ENCODE measurements around the gene PHF21A.

The PHF21A gene

DNA sequence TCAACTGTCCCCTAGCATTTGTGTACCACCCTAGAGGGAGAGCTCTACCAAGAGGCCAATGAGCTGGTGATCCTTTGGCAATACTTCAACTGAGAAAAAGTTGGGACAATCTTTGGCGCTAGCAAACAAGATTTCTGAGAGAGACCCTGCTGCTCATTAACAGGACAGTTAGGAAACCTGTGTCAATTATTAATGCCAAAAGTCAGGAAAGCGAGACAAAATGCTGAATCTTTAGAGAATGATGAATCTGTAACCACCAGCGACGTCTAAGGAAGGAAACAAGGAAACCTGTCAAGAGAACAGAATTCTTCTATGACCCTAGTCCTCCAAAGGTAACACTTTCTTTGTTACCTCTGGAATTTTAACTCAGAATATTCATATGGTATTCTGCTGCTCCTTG is 178.9 kb downstream of the PHF21A start:
- Histone ChIP-seq H3K4me3 (no peak overlapping the region), H3K27ac (peak overlapping the region; percentile 57; the same call in 1 of the 2 replicates), H3K36me3 (ENCODE audit: insufficient read depth, low read length) (peaks cover 24% of the 10 kb centered on the region; the same call in 1 of the 2 replicates), H3K9ac (ENCODE audit: insufficient read length) (no peak overlapping the region), H3K9me3 (ENCODE audit: low read depth, low read length) (no peaks in the 10 kb centered on the region)
- no peak for TF ChIP-seq FOXP2 (optimal IDR thresholded peaks at IDR 0.05; ENCODE audit: control extremely low read depth, extremely low read length, insufficient read depth)
- no peak for TF ChIP-seq POLR2AphosphoS5 (IDR thresholded peaks at IDR 0.05; ENCODE audit: borderline replicate concordance, low read depth, low read length)
- no peak for DNase-seq (ENCODE audit: low read depth, low spot score)

DNA sequence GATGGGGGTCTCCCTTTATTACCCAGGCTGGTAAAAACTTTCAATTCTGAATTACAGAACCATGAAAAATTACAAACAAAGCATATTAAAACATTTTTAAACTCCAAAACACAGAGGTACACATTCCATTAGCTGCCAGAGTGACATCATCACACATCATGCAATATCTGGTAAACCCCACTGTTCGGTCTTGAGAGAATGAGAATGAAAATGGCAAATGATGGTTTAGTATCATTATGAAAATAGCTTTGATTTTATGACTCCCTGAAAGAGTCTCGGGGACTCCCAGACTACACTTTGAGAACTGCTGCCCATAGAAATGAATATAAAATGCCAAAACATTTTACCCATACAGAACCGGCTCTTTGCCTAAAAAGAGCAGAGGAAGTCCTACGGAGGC is 180.0 kb downstream of the PHF21A start:
- H3K36me3 ChIP-seq (ENCODE audit: insufficient read depth, low read length) = peaks cover 17% of the 10 kb centered on the region
- TF ChIP-seq POLR2AphosphoS5 (IDR thresholded peaks at IDR 0.05; ENCODE audit: borderline replicate concordance, low read depth, low read length) (no peak), FOXP2 (optimal IDR thresholded peaks at IDR 0.05; ENCODE audit: control extremely low read depth, extremely low read length, insufficient read depth) (no peak), EZH2 (IDR thresholded peaks at IDR 0.05) (no peak)
- no peak overlapping the region for H3K9ac ChIP-seq (ENCODE audit: insufficient read length)
- DNase-seq (ENCODE audit: low read depth, low spot score) = no peak
- H3K27ac ChIP-seq = peak overlapping the region; percentile 57; the same call in 1 of the 2 replicates
- H3K9me3 ChIP-seq (ENCODE audit: low read depth, low read length) = no peaks in the 10 kb centered on the region
- no peak overlapping the region for H3K4me3 ChIP-seq

GRCh38 chr11:45939836-45940235 is 181.4 kb downstream of the PHF21A start:
- no peak overlapping the region for H3K9ac ChIP-seq (ENCODE audit: insufficient read length)
- no peak overlapping the region for H3K27ac ChIP-seq
- no peak overlapping the region for H3K4me3 ChIP-seq
- TF ChIP-seq FOXP2 (optimal IDR thresholded peaks at IDR 0.05; ENCODE audit: control extremely low read depth, extremely low read length, insufficient read depth) (no peak), EZH2 (IDR thresholded peaks at IDR 0.05) (no peak), POLR2AphosphoS5 (IDR thresholded peaks at IDR 0.05; ENCODE audit: borderline replicate concordance, low read depth, low read length) (no peak)
- no peaks in the 10 kb centered on the region for H3K9me3 ChIP-seq (ENCODE audit: low read depth, low read length)
- peaks cover 24% of the 10 kb centered on the region for H3K36me3 ChIP-seq (ENCODE audit: insufficient read depth, low read length)
- DNase-seq (ENCODE audit: low read depth, low spot score) = no peak

DNA sequence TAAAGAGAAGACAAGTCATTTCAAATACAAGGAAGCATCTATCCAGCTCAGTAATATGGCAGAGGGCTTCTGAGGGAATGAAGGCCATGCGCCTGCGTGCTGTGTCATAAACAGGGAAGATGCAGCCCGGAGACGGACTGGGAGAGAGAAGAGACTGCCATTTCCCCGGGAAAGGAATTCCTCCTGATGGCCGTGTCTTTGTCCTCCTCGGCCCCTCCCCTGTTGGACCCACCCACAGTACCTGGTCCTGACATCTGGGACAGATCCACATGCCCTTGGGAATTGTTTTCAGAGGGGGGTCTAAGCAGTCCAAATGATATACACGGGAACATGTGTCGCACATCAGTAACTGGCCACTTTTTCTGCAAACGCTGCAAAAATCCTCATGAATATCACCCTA is 183.3 kb downstream of the PHF21A start:
- Histone ChIP-seq H3K9ac (ENCODE audit: insufficient read length) (no peak overlapping the region), H3K36me3 (ENCODE audit: insufficient read depth, low read length) (peaks cover 37% of the 10 kb centered on the region), H3K27ac (no peak overlapping the region), H3K4me3 (no peak overlapping the region), H3K9me3 (ENCODE audit: low read depth, low read length) (no peaks in the 10 kb centered on the region)
- no peak for TF ChIP-seq FOXP2 (optimal IDR thresholded peaks at IDR 0.05; ENCODE audit: control extremely low read depth, extremely low read length, insufficient read depth)
- no peak for TF ChIP-seq POLR2AphosphoS5 (IDR thresholded peaks at IDR 0.05; ENCODE audit: borderline replicate concordance, low read depth, low read length)
- no peak for TF ChIP-seq EZH2 (IDR thresholded peaks at IDR 0.05)
- no peak for DNase-seq (ENCODE audit: low read depth, low spot score)

DNA sequence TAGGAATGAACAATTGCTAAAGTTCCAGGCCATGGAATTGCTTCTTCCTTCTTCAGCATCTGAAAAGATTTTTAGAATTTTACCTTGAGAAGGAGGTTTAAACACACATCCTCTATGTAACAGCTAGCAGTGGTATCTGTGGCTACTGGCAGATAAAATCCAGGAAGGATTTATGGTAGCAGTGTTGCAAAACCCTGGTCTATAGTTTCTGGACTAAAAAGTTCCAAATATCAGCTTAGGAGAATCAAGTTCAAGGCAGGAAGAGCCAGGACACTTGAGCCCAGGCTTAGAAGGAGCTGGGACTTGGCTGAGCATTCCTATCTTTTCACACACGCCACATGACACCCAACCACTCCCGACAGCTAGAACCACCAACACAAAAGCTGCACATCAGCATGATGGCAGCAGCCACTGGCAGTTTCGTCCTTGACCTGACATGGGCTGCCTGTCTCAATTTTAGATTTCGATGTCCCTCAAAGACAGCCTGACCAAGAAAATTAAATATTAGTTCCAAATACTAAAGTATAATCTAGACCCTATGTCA is 184.7 kb downstream of the PHF21A start:
- H3K9ac ChIP-seq (ENCODE audit: insufficient read length) = no peak overlapping the region
- no peak for TF ChIP-seq FOXP2 (optimal IDR thresholded peaks at IDR 0.05; ENCODE audit: control extremely low read depth, extremely low read length, insufficient read depth)
- TF ChIP-seq POLR2AphosphoS5 (IDR thresholded peaks at IDR 0.05; ENCODE audit: borderline replicate concordance, low read depth, low read length) = no peak
- no peak for TF ChIP-seq EZH2 (IDR thresholded peaks at IDR 0.05)
- no peak overlapping the region for H3K27ac ChIP-seq
- H3K36me3 ChIP-seq (ENCODE audit: insufficient read depth, low read length) = peaks cover 39% of the 10 kb centered on the region
- no peak for DNase-seq (ENCODE audit: low read depth, low spot score)
- H3K4me3 ChIP-seq = no peak overlapping the region
- H3K9me3 ChIP-seq (ENCODE audit: low read depth, low read length) = no peaks in the 10 kb centered on the region

- H3K4me3 ChIP-seq = no peak overlapping the region
- peaks cover 39% of the 10 kb centered on the region for H3K36me3 ChIP-seq (ENCODE audit: insufficient read depth, low read length)
- TF ChIP-seq EZH2 (IDR thresholded peaks at IDR 0.05) = no peak
- TF ChIP-seq POLR2AphosphoS5 (IDR thresholded peaks at IDR 0.05; ENCODE audit: borderline replicate concordance, low read depth, low read length) = no peak
- no peak for TF ChIP-seq FOXP2 (optimal IDR thresholded peaks at IDR 0.05; ENCODE audit: control extremely low read depth, extremely low read length, insufficient read depth)
- H3K9ac ChIP-seq (ENCODE audit: insufficient read length) = no peak overlapping the region
- no peak for DNase-seq (ENCODE audit: low read depth, low spot score)
- H3K27ac ChIP-seq = no peak overlapping the region
- no peaks in the 10 kb centered on the region for H3K9me3 ChIP-seq (ENCODE audit: low read depth, low read length)
These were observed 185.7 kb downstream of the PHF21A start for GRCh38 chr11:45935349-45936064.

- DNase-seq (ENCODE audit: low read depth, low spot score) = no peak
- no peaks in the 10 kb centered on the region for H3K9me3 ChIP-seq (ENCODE audit: low read depth, low read length)
- TF ChIP-seq POLR2AphosphoS5 (IDR thresholded peaks at IDR 0.05; ENCODE audit: borderline replicate concordance, low read depth, low read length) = no peak
- TF ChIP-seq EZH2 (IDR thresholded peaks at IDR 0.05) = no peak
- TF ChIP-seq FOXP2 (optimal IDR thresholded peaks at IDR 0.05; ENCODE audit: control extremely low read depth, extremely low read length, insufficient read depth) = no peak
- no peak overlapping the region for H3K27ac ChIP-seq
- no peak overlapping the region for H3K9ac ChIP-seq (ENCODE audit: insufficient read length)
- peaks cover 39% of the 10 kb centered on the region for H3K36me3 ChIP-seq (ENCODE audit: insufficient read depth, low read length)
- no peak overlapping the region for H3K4me3 ChIP-seq
These were observed 186.5 kb downstream of the PHF21A start for GRCh38 chr11:45934580-45935318.

DNA sequence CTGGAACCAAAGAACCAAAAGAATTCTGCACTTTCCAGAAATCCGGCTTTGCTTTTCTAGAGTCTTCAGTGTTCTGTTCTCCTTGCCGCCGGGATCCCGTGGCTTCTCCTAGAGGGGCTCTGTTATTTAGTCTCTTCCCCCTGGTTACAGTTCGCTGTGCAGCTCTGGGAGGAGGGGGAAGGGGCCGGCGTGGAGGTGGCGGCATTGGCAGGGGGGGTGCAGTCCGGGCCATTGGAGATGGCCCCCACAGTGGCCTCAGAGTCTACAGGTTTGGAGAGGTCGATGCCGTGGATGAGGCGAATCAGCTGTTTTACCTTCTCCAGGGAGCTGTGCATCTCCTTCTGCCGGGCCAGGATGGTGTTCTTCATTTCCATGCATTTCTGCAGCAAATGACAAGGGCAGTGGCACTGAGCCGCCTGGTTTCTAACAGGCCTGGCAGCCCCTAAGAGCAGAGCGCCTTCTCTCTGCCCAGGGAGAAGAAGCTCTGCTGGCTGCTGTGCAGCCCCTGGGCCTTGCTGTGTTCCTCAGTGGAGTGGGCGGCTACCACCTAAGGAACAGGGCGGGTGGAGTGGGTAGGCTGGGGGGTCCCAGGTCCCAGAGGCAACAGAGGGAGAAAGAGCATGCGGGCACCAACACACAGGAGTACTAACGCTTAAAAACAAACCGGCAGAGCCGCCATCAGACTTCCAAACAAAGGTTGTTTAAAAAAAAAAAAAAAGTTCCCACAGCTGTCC is 187.2 kb downstream of the PHF21A start:
- no peak overlapping the region for H3K9ac ChIP-seq (ENCODE audit: insufficient read length)
- DNase-seq (ENCODE audit: low read depth, low spot score) = no peak
- no peaks in the 10 kb centered on the region for H3K9me3 ChIP-seq (ENCODE audit: low read depth, low read length)
- H3K36me3 ChIP-seq (ENCODE audit: insufficient read depth, low read length) = peaks cover 39% of the 10 kb centered on the region
- TF ChIP-seq EZH2 (IDR thresholded peaks at IDR 0.05) (no peak), POLR2AphosphoS5 (IDR thresholded peaks at IDR 0.05; ENCODE audit: borderline replicate concordance, low read depth, low read length) (no peak), FOXP2 (optimal IDR thresholded peaks at IDR 0.05; ENCODE audit: control extremely low read depth, extremely low read length, insufficient read depth) (no peak)
- no peak overlapping the region for H3K4me3 ChIP-seq
- no peak overlapping the region for H3K27ac ChIP-seq
